K562 (cell line): ENCODE results near the gene OLAH. TPM values are rescaled to one million over a fixed set of nuclear protein-coding genes. Genes with fewer than 3 reads are reported as not detected.
"Not testable (repeated sequence)": the region's sequence is repeated elsewhere in the genome, so short reads cannot be mapped to it uniquely, and the experiment has no call there.

Source experiments
- ATAC-seq: fragments of 200-7000 bp; cut with Tn5 transposase; 3 replicates; pipeline ENCODE4 v1.9.1; 2020; ENCODE audit warnings: moderate library complexity
- BruUV-seq: library from RNA; stranded (reverse); fragments of 400-500 nt; replicated peaks from 2 replicates; lab custom pipeline; 2021; lab: Mats Ljungman, UMichigan
- CTCF ChIA-PET: fragments of 300-600 bp; formaldehyde crosslinking; extraction: SDS; loops from one replicate; lab custom pipeline; 2021; ENCODE audit warnings: low intra/inter-chr PET ratio; lab: Yijun Ruan, JAX
- POLR2A ChIA-PET: fragments of 300-600, 350-650 bp; sonication (Branson Sonifier 250); formaldehyde crosslinking; extraction: SDS; loops from one replicate; lab custom pipeline; 2021; ENCODE audit warnings: antibody characterized with exemption, inconsistent platforms; lab: Yijun Ruan, JAX
- DNase-seq, 4 experiments: peaks; one replicate each; pipeline versions ENCODE4 v3.0.0 to v3.0.0-alpha.2; 2011 to 2018; ENCODE audit warnings: low spot score in 3 of 4, mixed read lengths in 3 of 4; ENCODE audit errors: extremely low read depth in 1 of 4
- FAIRE-seq: peaks from 2 replicates; lab custom pipeline; 2011; peaks lifted over from hg19 to GRCh38; lab: Jason Lieb, UNC
- H2AFZ ChIP-seq: 2 replicates; pipeline ENCODE4 v1.6.0; 2011; ENCODE audit warnings: low read depth, low read length, control low read depth, inconsistent platforms
- H3K27ac ChIP-seq: fragments of 200-600 bp; 3 replicates; pipeline ENCODE4 v1.8.0; 2011; ENCODE audit warnings: low read depth, mild to moderate bottlenecking, control low read depth, inconsistent platforms, low read length, moderate library complexity, mixed read lengths; ENCODE audit errors: extremely low read depth
- H3K27me3 ChIP-seq, 2 experiments: fragments of 300-600 bp in 1 of 2; 2 replicates in 1 of 2; 3 replicates in 1 of 2; pipeline versions ENCODE4 v1.6.0 to v1.8.0; 2011; ENCODE audit warnings: inconsistent platforms in 2 of 2, low read length in 2 of 2, mild to moderate bottlenecking in 1 of 2, mixed read lengths in 1 of 2, moderate library complexity in 1 of 2; ENCODE audit not compliant: control insufficient read depth in 2 of 2, insufficient read depth in 2 of 2
- H3K36me3 ChIP-seq: fragments of 300-600 bp; 3 replicates; pipeline ENCODE4 v1.8.0; 2011; ENCODE audit warnings: mild to moderate bottlenecking, low read length, inconsistent platforms; ENCODE audit not compliant: control insufficient read depth, insufficient read depth
- H3K4me1 ChIP-seq, 2 experiments: fragments of 200-600 bp in 1 of 2; replicated peaks in 1 of 2; 2 replicates in 1 of 2; 3 replicates in 1 of 2; pipeline versions ENCODE4 v1.5.1 to v1.8.0; 2011; ENCODE audit warnings: inconsistent platforms in 2 of 2, low read length in 2 of 2, mild to moderate bottlenecking in 1 of 2, mixed read lengths in 1 of 2, moderate library complexity in 1 of 2; ENCODE audit not compliant: control insufficient read depth in 2 of 2, insufficient read depth in 2 of 2
- H3K4me2 ChIP-seq: 2 replicates; pipeline ENCODE4 v1.6.1; 2011; ENCODE audit warnings: low read length, control low read depth, inconsistent platforms, mixed read lengths; ENCODE audit not compliant: insufficient read depth
- H3K4me3 ChIP-seq: fragments of 200-600 bp; sonication (generic), shearing (Covaris generic); 2 replicates; pipeline ENCODE4 v1.5.1; 2016; ENCODE audit warnings: control low read depth, inconsistent platforms
- H3K79me2 ChIP-seq: fragments of 200-600 bp; 3 replicates; pipeline ENCODE4 v1.8.0; 2011; ENCODE audit warnings: low read length, inconsistent platforms; ENCODE audit not compliant: control insufficient read depth, insufficient read depth
- H3K9ac ChIP-seq, 2 experiments: 2 replicates each; pipeline versions ENCODE4 v1.6.0 to v1.6.1; 2011; ENCODE audit warnings: low read depth in 2 of 2, low read length in 2 of 2, control low read depth in 1 of 2, inconsistent platforms in 1 of 2, mild to moderate bottlenecking in 1 of 2, mixed read lengths in 1 of 2; ENCODE audit not compliant: insufficient read depth in 1 of 2
- H3K9me1 ChIP-seq: one replicate; pipeline ENCODE4 v1.6.0; 2011; ENCODE audit warnings: inconsistent platforms, mild to moderate bottlenecking, low read length, moderate library complexity; ENCODE audit not compliant: control insufficient read depth, insufficient read depth
- H3K9me3 ChIP-seq: replicated peaks from 2 replicates; pipeline ENCODE4 v1.5.1; 2011; ENCODE audit warnings: low read depth, low read length, inconsistent platforms; ENCODE audit not compliant: control insufficient read depth, insufficient read depth
- H4K20me1 ChIP-seq: replicated peaks from 2 replicates; pipeline ENCODE4 v1.6.1; 2011; ENCODE audit warnings: low read length, inconsistent platforms, mixed read lengths; ENCODE audit not compliant: control insufficient read depth, insufficient read depth
- ARID1B ChIP-seq: fragments of 450-650 bp; IDR thresholded peaks from 2 replicates; pipeline ENCODE4 v1.6.1; 2016; ENCODE audit warnings: antibody characterized with exemption, mild to moderate bottlenecking, inconsistent platforms
- DMBX1 ChIP-seq: fragments of 250-450 bp; sonication (Bioruptor Pico); IDR thresholded peaks from 2 replicates; pipeline ENCODE4 v1.8.0; 2022; ENCODE audit warnings: inconsistent platforms, mild to moderate bottlenecking, moderate library complexity, borderline replicate concordance
- ELF4 ChIP-seq: fragments of 450-650 bp; formaldehyde crosslinking; IDR thresholded peaks from 2 replicates; pipeline ENCODE4 v1.4.0; 2022; ENCODE audit warnings: missing genetic modification characterization
- FOSL1 ChIP-seq: fragments of 200-800 bp; sonication (Bioruptor generic); conservative IDR thresholded peaks from 2 replicates; pipeline ENCODE4 v1.6.1; 2016; ENCODE audit warnings: missing genetic modification characterization, missing compliant biosample characterization
- GABPA ChIP-seq: fragments of 200-800 bp; sonication (Bioruptor generic); conservative IDR thresholded peaks from 2 replicates; pipeline ENCODE4 v1.6.1; 2016; ENCODE audit warnings: low read depth, missing genetic modification characterization, missing compliant biosample characterization
- JUND ChIP-seq, 2 experiments: IDR thresholded peaks; 2 replicates in 1 of 2; 3 replicates in 1 of 2; pipeline ENCODE4 v1.6.1; 2011; ENCODE audit warnings: borderline replicate concordance in 2 of 2, low read depth in 2 of 2, low read length in 2 of 2, improper control_type of control experiment in 1 of 2, missing biosample characterization in 1 of 2, missing genetic modification characterization in 1 of 2, missing genetic modification reagents in 1 of 2
- NR2C1 ChIP-seq, 2 experiments: fragments of 450-650 bp; IDR thresholded peaks; 2 replicates each; pipeline ENCODE4 v1.6.1; 2017; ENCODE audit warnings: mild to moderate bottlenecking in 2 of 2, antibody characterized with exemption in 1 of 2, inconsistent platforms in 1 of 2, missing compliant biosample characterization in 1 of 2, missing genetic modification characterization in 1 of 2
- NR2C2 ChIP-seq, 2 experiments: fragments of 200-800 bp in 1 of 2; sonication (Bioruptor generic) in 1 of 2; sonication (generic) in 1 of 2; formaldehyde crosslinking in 1 of 2; IDR thresholded peaks; 2 replicates each; pipeline versions ENCODE4 v1.6.1 to v1.8.0; 2016 to 2022; ENCODE audit warnings: mild to moderate bottlenecking in 1 of 2, missing compliant biosample characterization in 1 of 2, missing genetic modification characterization in 1 of 2, missing genetic modification reagents in 1 of 2
- SMAD4 ChIP-seq: fragments of 250-450 bp; sonication (Bioruptor Pico); conservative IDR thresholded peaks from 2 replicates; pipeline ENCODE4 v1.8.0; 2021; ENCODE audit warnings: inconsistent platforms, mild to moderate bottlenecking, moderate library complexity
- SPI1 ChIP-seq: IDR thresholded peaks from 2 replicates; pipeline ENCODE4 v1.6.1; 2011; ENCODE audit warnings: low read depth, low read length, control low read depth, borderline replicate concordance
- ZNF121 ChIP-seq: sonication (generic); formaldehyde crosslinking; conservative IDR thresholded peaks from 2 replicates; pipeline ENCODE4 v1.8.0; 2022; ENCODE audit warnings: missing genetic modification reagents
- WGBS: fragments of 100-300 bp; shearing (Covaris generic); methylation state at CpG from one replicate; pipeline ENCODE4 v1.1.6; 2016; ENCODE audit warnings: low coverage, mixed read lengths; ENCODE audit not compliant: insufficient coverage; ENCODE audit errors: missing lambda C conversion rate; 5-methylcytosine and 5-hydroxymethylcytosine counted together
- in situ Hi-C: fragments of 300-500 bp; cut with MboI; formaldehyde crosslinking; loops from 4 replicates; pipeline ENCODE4 v1.15.0; 2018; ENCODE audit warnings: inconsistent platforms, mixed read lengths
- intact Hi-C: fragments of 100-400 bp; cut with micrococcal nuclease; formaldehyde crosslinking; loops from 2 replicates; pipeline ENCODE4 v1.14.2; 2022
- polyA plus RNA-seq, 8 experiments: library from polyadenylated mRNA; depleted of rRNA in 4 of 8; stranded (reverse) in 5 of 8; unstranded in 3 of 8; fragments of >200 nt; fragmentation: Nextera tagmentation in 2 of 8; fragmentation: Illumina TruSeq in 1 of 8; extraction: Ambion mirVana in 2 of 8; extraction: Trizol in 1 of 8; gene quantifications; 2 replicates each; pipeline versions ENCODE4 v1.2.1 to v1.2.3, GENCODE V29; 2011 to 2014; ENCODE audit warnings: inconsistent platforms in 1 of 8, missing spikeins in 1 of 8
- total RNA-seq, 7 experiments: library from RNA; depleted of rRNA in 6 of 7; stranded (reverse); fragments of >200 nt in 6 of 7; fragmentation: Illumina TruSeq in 2 of 7; extraction: Trizol in 2 of 7; gene quantifications; 2 replicates each; pipeline versions ENCODE4 v1.2.1 to v1.2.3, GENCODE V29; 2011 to 2021; ENCODE audit warnings: low replicate concordance in 1 of 7
- TF ChIP-seq, protein P1 (sequence below), 2 experiments: fragments of 450-650 bp in 1 of 2; sonication (generic) in 1 of 2; formaldehyde crosslinking in 1 of 2; IDR thresholded peaks in 1 of 2; conservative IDR thresholded peaks in 1 of 2; 2 replicates each; pipeline versions ENCODE4 v1.6.1 to v1.8.1; 2016 to 2023; ENCODE audit warnings: mild to moderate bottlenecking in 2 of 2, moderate library complexity in 2 of 2, inconsistent platforms in 1 of 2, missing genetic modification reagents in 1 of 2
- TF ChIP-seq, protein P2 (sequence below): fragments of 200-800 bp; sonication (Bioruptor generic); IDR thresholded peaks from 2 replicates; pipeline ENCODE4 v1.6.1; 2017; ENCODE audit warnings: missing genetic modification characterization, missing compliant biosample characterization

OLAH gene
- total and polyA plus RNA-seq, 9 of the 15 experiments (the other 6 are each of a cell fraction or from before 2014, with no cell fraction given), result 0.11 to 0.45 (median 0.18) TPM; not detected in 3

DNA sequence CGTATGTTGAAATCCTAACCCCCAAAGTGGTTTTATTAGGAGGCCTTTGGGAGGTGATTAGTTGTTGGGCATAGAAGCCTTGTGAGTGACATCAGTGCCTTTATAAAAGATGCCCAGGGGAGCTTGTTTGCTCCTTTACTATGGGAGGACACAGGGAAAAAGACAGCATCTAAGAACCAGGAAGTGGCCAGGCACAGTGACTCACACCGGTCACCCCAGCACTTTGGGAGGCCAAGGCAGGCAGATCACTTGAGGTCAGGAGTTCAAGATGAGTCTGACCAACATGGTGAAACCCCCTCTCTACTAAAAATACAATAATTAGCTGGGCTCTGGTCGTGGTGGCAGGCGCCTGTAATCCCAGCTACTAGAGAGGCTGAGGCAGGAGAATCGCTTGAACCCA, 22.8 kb upstream of the OLAH start:
- H3K36me3 ChIP-seq; H3K27ac ChIP-seq; H3K4me3 ChIP-seq; H3K79me2 ChIP-seq; H3K9ac ChIP-seq; H3K9me1 ChIP-seq; H3K27me3 ChIP-seq; BruUV-seq; in situ Hi-C loops; CTCF ChIA-PET; H4K20me1 ChIP-seq; POLR2A ChIA-PET; H3K9me3 ChIP-seq; H3K4me2 ChIP-seq; intact Hi-C loops; H3K4me1 ChIP-seq; TF ChIP-seq NR2C2 (CRISPR knock-in tag; IDR thresholded peaks at IDR 0.05); NR2C1 (IDR thresholded peaks at IDR 0.05): not testable (repeated sequence)
- peak overlapping the region; percentile 76 for H2AFZ ChIP-seq
- FAIRE-seq, result peak; percentile 65
- TF ChIP-seq ZNF121 (CRISPR knock-in tag) (peak; percentile 55; the same call in 1 of the 2 replicates), SPI1 (peak; percentile 66; the same call in 1 of the 2 replicates), JUND (IDR thresholded peaks at IDR 0.05; ENCODE audit: borderline replicate concordance, low read depth, low read length) (peak; percentile 60; the same call in 1 of the 2 replicates), JUND (tag; IDR thresholded peaks at IDR 0.05; ENCODE audit: borderline replicate concordance, low read depth, low read length) (peak; percentile 38; the same call in 1 of the 3 replicates), ARID1B (0 out of 2 replicates have a peak, but pooled peaks have one; percentile 22), DMBX1 (peak; percentile 62; the same call in 1 of the 2 replicates), GABPA (tag) (peak; percentile 32; the same call in 1 of the 2 replicates), NR2C2 (tag; IDR thresholded peaks at IDR 0.05) (peak; percentile 69), NR2C1 (tag; IDR thresholded peaks at IDR 0.05) (peak; percentile 56), FOSL1 (tag) (peak; percentile 79), SMAD4 (CRISPR knock-in tag) (peak; percentile 66; the same call in 1 of the 2 replicates), ELF4 (peak; percentile 76; the same call in 1 of the 2 replicates)
- TF ChIP-seq, protein P1, sequence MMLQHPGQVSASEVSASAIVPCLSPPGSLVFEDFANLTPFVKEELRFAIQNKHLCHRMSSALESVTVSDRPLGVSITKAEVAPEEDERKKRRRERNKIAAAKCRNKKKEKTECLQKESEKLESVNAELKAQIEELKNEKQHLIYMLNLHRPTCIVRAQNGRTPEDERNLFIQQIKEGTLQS (IDR thresholded peaks at IDR 0.05), result peak; percentile 59
- TF ChIP-seq, protein P1 (CRISPR knock-in tag; conservative IDR thresholded peaks at IDR 0.05), result not testable (repeated sequence)
- TF ChIP-seq, protein P2, sequence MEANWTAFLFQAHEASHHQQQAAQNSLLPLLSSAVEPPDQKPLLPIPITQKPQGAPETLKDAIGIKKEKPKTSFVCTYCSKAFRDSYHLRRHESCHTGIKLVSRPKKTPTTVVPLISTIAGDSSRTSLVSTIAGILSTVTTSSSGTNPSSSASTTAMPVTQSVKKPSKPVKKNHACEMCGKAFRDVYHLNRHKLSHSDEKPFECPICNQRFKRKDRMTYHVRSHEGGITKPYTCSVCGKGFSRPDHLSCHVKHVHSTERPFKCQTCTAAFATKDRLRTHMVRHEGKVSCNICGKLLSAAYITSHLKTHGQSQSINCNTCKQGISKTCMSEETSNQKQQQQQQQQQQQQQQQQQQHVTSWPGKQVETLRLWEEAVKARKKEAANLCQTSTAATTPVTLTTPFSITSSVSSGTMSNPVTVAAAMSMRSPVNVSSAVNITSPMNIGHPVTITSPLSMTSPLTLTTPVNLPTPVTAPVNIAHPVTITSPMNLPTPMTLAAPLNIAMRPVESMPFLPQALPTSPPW (CRISPR knock-in tag), result 0 out of 2 replicates have a peak, but pooled peaks have one; percentile 18
- DNase-seq, result peak in 1 of 4 experiments; percentile 56
- WGBS, result 21% methylated on average over 3 of the region's 5 CpGs
- ATAC-seq, result peak; percentile 72
